ENCODE data around the gene TMEM167B. TPM values are rescaled to one million over a fixed set of nuclear protein-coding genes. Genes with fewer than 3 reads are reported as not detected.

The TMEM167B gene
- total RNA-seq, 1 experiment from 2014 or later: 21.4 TPM

DNA sequence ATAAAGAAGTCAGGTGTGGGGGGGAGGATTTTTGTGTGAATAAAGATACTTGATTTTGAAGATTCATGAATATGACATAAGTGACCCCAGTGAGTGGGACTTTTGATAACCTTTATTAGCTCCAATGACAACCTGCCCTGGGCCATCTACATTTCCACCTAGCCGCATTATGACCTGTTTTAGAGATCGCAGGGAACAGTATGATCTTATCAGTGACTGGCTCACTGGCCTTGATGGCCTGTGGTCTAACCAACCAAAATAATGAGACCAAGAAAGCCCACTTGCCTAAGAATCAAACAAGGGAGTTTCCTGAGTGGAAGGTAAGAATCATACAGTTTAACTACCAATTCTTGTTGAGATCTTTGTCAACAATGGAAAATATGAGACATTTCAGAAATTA, 25.1 kb downstream of the TMEM167B start:
- Histone ChIP-seq H3K79me2 (ENCODE audit: insufficient read depth, low read length) (no peaks in the 10 kb centered on the region), H3K4me2 (ENCODE audit: low read length) (no peak overlapping the region), H4K20me1 (ENCODE audit: insufficient read depth) (no peaks in the 10 kb centered on the region), H3K4me1 (ENCODE audit: control insufficient read depth in 1 of 2, insufficient read depth in 2 of 2, low read length in 2 of 2) (peaks cover 3 to 11% of the 10 kb centered on the region in 2 experiments; a peak in 3 of 4 replicates), H2AFZ (ENCODE audit: low read depth, low read length, poor library complexity, severe bottlenecking) (no peak overlapping the region), H3K9me3 (ENCODE audit: control insufficient read depth in 1 of 2, insufficient read depth in 1 of 2, low read depth in 1 of 2, low read length in 2 of 2) (no peaks in the 10 kb centered on the region), H3K9ac (ENCODE audit: low read length) (no peak overlapping the region), H3K27me3 (ENCODE audit: insufficient read depth, low read length) (no peaks in the 10 kb centered on the region), H3K27ac (ENCODE audit: low read depth, low read length) (no peak overlapping the region), H3K4me3 (replicated peaks in 1 of 2; ENCODE audit: low read depth in 1 of 2, low read length in 2 of 2) (no peak overlapping the region), H3K9me2 (ENCODE audit: insufficient read depth) (no peaks in the 10 kb centered on the region), H3K36me3 (ENCODE audit: control insufficient read depth in 1 of 2, insufficient read depth in 2 of 2, low read length in 2 of 2) (no peaks in the 10 kb centered on the region)
- BruUV-seq (replicated peaks): no TSS peak
- CTCF ChIA-PET: interaction anchor here (1.8 kb wide), 1 partner anchor 15 kb away, joined by 4 read pairs; no protein-coding TSS in a partner anchor
- DNase-seq (ENCODE audit: low read depth, low spot score): no peak
- RAD21 ChIA-PET (ENCODE audit: low non-redundant PET in 1 of 2, low total read pairs in 2 of 2, uncharacterized antibody in 2 of 2, unreplicated experiment in 2 of 2): no interaction called here
- no peak for ATAC-seq
- TF ChIP-seq SIN3A (IDR thresholded peaks at IDR 0.05; ENCODE audit: low read depth): no peak
- TF ChIP-seq RAD21 (IDR thresholded peaks at IDR 0.05; ENCODE audit: low read depth): no peak
- TF ChIP-seq FOSL1 (IDR thresholded peaks at IDR 0.05; ENCODE audit: low read depth): no peak
- TF ChIP-seq ZNF274 (IDR thresholded peaks at IDR 0.05; ENCODE audit: low read depth, low read length): no peak
- no peak for TF ChIP-seq YY1 (IDR thresholded peaks at IDR 0.05; ENCODE audit: extremely low read depth, insufficient replicate concordance, low read depth, low read length)
- TF ChIP-seq, protein P1, sequence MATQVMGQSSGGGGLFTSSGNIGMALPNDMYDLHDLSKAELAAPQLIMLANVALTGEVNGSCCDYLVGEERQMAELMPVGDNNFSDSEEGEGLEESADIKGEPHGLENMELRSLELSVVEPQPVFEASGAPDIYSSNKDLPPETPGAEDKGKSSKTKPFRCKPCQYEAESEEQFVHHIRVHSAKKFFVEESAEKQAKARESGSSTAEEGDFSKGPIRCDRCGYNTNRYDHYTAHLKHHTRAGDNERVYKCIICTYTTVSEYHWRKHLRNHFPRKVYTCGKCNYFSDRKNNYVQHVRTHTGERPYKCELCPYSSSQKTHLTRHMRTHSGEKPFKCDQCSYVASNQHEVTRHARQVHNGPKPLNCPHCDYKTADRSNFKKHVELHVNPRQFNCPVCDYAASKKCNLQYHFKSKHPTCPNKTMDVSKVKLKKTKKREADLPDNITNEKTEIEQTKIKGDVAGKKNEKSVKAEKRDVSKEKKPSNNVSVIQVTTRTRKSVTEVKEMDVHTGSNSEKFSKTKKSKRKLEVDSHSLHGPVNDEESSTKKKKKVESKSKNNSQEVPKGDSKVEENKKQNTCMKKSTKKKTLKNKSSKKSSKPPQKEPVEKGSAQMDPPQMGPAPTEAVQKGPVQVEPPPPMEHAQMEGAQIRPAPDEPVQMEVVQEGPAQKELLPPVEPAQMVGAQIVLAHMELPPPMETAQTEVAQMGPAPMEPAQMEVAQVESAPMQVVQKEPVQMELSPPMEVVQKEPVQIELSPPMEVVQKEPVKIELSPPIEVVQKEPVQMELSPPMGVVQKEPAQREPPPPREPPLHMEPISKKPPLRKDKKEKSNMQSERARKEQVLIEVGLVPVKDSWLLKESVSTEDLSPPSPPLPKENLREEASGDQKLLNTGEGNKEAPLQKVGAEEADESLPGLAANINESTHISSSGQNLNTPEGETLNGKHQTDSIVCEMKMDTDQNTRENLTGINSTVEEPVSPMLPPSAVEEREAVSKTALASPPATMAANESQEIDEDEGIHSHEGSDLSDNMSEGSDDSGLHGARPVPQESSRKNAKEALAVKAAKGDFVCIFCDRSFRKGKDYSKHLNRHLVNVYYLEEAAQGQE (IDR thresholded peaks at IDR 0.05; ENCODE audit: low read depth): no peak
- TF ChIP-seq ZFX (IDR thresholded peaks at IDR 0.05): no peak
- TF ChIP-seq POLR2A (IDR thresholded peaks at IDR 0.05; ENCODE audit: borderline replicate concordance, extremely low read depth, insufficient read depth, insufficient read length): no peak
- TF ChIP-seq EGR1 (IDR thresholded peaks at IDR 0.05; ENCODE audit: low read depth): no peak
- no peak for TF ChIP-seq CBX3 (IDR thresholded peaks at IDR 0.05; ENCODE audit: low read depth)
- TF ChIP-seq JUND (IDR thresholded peaks at IDR 0.05): no peak
- no peak for TF ChIP-seq SP1 (IDR thresholded peaks at IDR 0.05; ENCODE audit: low read depth)
- TF ChIP-seq ELF1 (IDR thresholded peaks at IDR 0.05; ENCODE audit: borderline replicate concordance, low read depth): no peak
- TF ChIP-seq, protein P2, sequence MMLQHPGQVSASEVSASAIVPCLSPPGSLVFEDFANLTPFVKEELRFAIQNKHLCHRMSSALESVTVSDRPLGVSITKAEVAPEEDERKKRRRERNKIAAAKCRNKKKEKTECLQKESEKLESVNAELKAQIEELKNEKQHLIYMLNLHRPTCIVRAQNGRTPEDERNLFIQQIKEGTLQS (IDR thresholded peaks at IDR 0.05): no peak
- TF ChIP-seq, protein P3, sequence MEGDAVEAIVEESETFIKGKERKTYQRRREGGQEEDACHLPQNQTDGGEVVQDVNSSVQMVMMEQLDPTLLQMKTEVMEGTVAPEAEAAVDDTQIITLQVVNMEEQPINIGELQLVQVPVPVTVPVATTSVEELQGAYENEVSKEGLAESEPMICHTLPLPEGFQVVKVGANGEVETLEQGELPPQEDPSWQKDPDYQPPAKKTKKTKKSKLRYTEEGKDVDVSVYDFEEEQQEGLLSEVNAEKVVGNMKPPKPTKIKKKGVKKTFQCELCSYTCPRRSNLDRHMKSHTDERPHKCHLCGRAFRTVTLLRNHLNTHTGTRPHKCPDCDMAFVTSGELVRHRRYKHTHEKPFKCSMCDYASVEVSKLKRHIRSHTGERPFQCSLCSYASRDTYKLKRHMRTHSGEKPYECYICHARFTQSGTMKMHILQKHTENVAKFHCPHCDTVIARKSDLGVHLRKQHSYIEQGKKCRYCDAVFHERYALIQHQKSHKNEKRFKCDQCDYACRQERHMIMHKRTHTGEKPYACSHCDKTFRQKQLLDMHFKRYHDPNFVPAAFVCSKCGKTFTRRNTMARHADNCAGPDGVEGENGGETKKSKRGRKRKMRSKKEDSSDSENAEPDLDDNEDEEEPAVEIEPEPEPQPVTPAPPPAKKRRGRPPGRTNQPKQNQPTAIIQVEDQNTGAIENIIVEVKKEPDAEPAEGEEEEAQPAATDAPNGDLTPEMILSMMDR (IDR thresholded peaks at IDR 0.05 in 2 of 3, conservative IDR thresholded peaks at IDR 0.05 in 1 of 3; ENCODE audit: borderline replicate concordance in 1 of 3, insufficient read depth in 1 of 3, low read depth in 2 of 3, low read length in 2 of 3): no peak
- intact Hi-C loops (cut with micrococcal nuclease): no loop called here
- POLR2A ChIA-PET: no interaction called here
